IMR-90 (cell line): ENCODE results near the gene ARMH3. TPM values are rescaled to one million over a fixed set of nuclear protein-coding genes. Genes with fewer than 3 reads are reported as not detected.
"Not testable (repeated sequence)": the region's sequence is repeated elsewhere in the genome, so short reads cannot be mapped to it uniquely, and the experiment has no call there.

Experiments used
- ATAC-seq: fragments of 200-7000 bp; cut with Tn5 transposase; 2 replicates; pipeline ENCODE4 v1.9.1; 2020; ENCODE audit warnings: low read depth, mild to moderate bottlenecking, moderate library complexity
- BruUV-seq: library from RNA; stranded (reverse); fragments of 400-500 nt; replicated peaks from 2 replicates; lab custom pipeline; 2021; lab: Mats Ljungman, UMichigan
- CTCF ChIA-PET: fragments of 300-600 bp; formaldehyde crosslinking; extraction: SDS; loops from one replicate; lab custom pipeline; 2021; ENCODE audit warnings: antibody characterized with exemption; lab: Yijun Ruan, JAX
- POLR2A ChIA-PET: fragments of 300-600 bp; sonication (Branson Sonifier 250); formaldehyde crosslinking; loops from one replicate; lab custom pipeline; 2022; ENCODE audit warnings: antibody characterized with exemption; ENCODE audit not compliant: unreplicated experiment; lab: Charles Lee
- DNase-seq: peaks from one replicate; pipeline ENCODE4 v3.0.0; 2013
- H2AFZ ChIP-seq: replicated peaks from 2 replicates; pipeline ENCODE3; 2013; ENCODE audit warnings: low read length, mild to moderate bottlenecking; ENCODE audit not compliant: poor library complexity
- H2AK5ac ChIP-seq: 2 replicates; pipeline ENCODE4 v1.6.1; 2013; ENCODE audit warnings: low read depth, low read length, inconsistent platforms
- H2AK9ac ChIP-seq: replicated peaks from 2 replicates; pipeline ENCODE3; 2013; ENCODE audit warnings: mild to moderate bottlenecking, low read depth, low read length, moderate library complexity; ENCODE audit not compliant: poor library complexity
- H2BK120ac ChIP-seq: 2 replicates; pipeline ENCODE4 v1.6.1; 2013; ENCODE audit warnings: low read depth, low read length, inconsistent platforms
- H2BK15ac ChIP-seq: 3 replicates; pipeline ENCODE4 v1.6.1; 2013; ENCODE audit warnings: low read depth, low read length, inconsistent platforms
- H2BK20ac ChIP-seq: 2 replicates; pipeline ENCODE4 v1.6.1; 2013; ENCODE audit warnings: low read depth, mild to moderate bottlenecking, inconsistent platforms, low read length, moderate library complexity
- H2BK5ac ChIP-seq: 2 replicates; pipeline ENCODE4 v1.6.1; 2013; ENCODE audit warnings: mild to moderate bottlenecking, low read depth, low read length, inconsistent platforms; ENCODE audit not compliant: poor library complexity, severe bottlenecking
- H3K14ac ChIP-seq: replicated peaks from 2 replicates; pipeline ENCODE4 v1.6.1; 2013; ENCODE audit warnings: low read depth, low read length, inconsistent platforms
- H3K18ac ChIP-seq: 2 replicates; pipeline ENCODE4 v1.6.1; 2013; ENCODE audit warnings: low read depth, low read length, control low read depth
- H3K23ac ChIP-seq: 2 replicates; pipeline ENCODE4 v1.6.1; 2013; ENCODE audit warnings: low read depth, low read length, inconsistent platforms
- H3K27ac ChIP-seq: 2 replicates; pipeline ENCODE4 v1.5.1; 2013; ENCODE audit warnings: mild to moderate bottlenecking, control low read depth, low read length; ENCODE audit not compliant: insufficient read depth
- H3K27me3 ChIP-seq: 2 replicates; pipeline ENCODE4 v1.6.1; 2013; ENCODE audit warnings: low read length; ENCODE audit not compliant: control insufficient read depth, insufficient read depth
- H3K36me3 ChIP-seq: 2 replicates; pipeline ENCODE4 v1.6.1; 2013; ENCODE audit warnings: low read length, mixed read lengths; ENCODE audit not compliant: control insufficient read depth, insufficient read depth
- H3K4ac ChIP-seq: 2 replicates; pipeline ENCODE4 v1.6.1; 2013; ENCODE audit warnings: low read depth, low read length, inconsistent platforms
- H3K4me1 ChIP-seq: 2 replicates; pipeline ENCODE4 v1.6.1; 2013; ENCODE audit warnings: low read length, mixed read lengths; ENCODE audit not compliant: control insufficient read depth, insufficient read depth
- H3K4me2 ChIP-seq: 2 replicates; pipeline ENCODE4 v1.6.1; 2013; ENCODE audit warnings: low read depth, mild to moderate bottlenecking, control low read depth, low read length, moderate library complexity
- H3K4me3 ChIP-seq: 2 replicates; pipeline ENCODE4 v1.5.1; 2013; ENCODE audit warnings: low read depth, mild to moderate bottlenecking, control low read depth, low read length, moderate library complexity; ENCODE audit not compliant: insufficient read depth
- H3K56ac ChIP-seq: 2 replicates; pipeline ENCODE4 v1.6.1; 2013; ENCODE audit warnings: low read length, inconsistent platforms; ENCODE audit not compliant: insufficient read depth; ENCODE audit errors: extremely low read depth
- H3K79me1 ChIP-seq, 2 experiments: 2 replicates each; pipeline ENCODE4 v1.6.1; 2013; ENCODE audit warnings: low read length in 2 of 2, inconsistent platforms in 1 of 2, low read depth in 1 of 2
- H3K9ac ChIP-seq: 2 replicates; pipeline ENCODE4 v1.6.1; 2013; ENCODE audit warnings: low read depth, low read length, control low read depth
- H3K9me1 ChIP-seq: 2 replicates; pipeline ENCODE4 v1.6.1; 2013; ENCODE audit warnings: low read length, inconsistent platforms; ENCODE audit not compliant: insufficient read depth
- H3K9me3 ChIP-seq: 2 replicates; pipeline ENCODE4 v1.6.1; 2013; ENCODE audit warnings: low read length; ENCODE audit not compliant: control insufficient read depth, insufficient read depth
- H4K20me1 ChIP-seq: 2 replicates; pipeline ENCODE4 v1.6.1; 2013; ENCODE audit warnings: low read length, inconsistent platforms; ENCODE audit not compliant: insufficient read depth
- H4K5ac ChIP-seq: 2 replicates; pipeline ENCODE4 v1.6.1; 2013; ENCODE audit warnings: mild to moderate bottlenecking, low read depth, low read length, control low read depth
- H4K8ac ChIP-seq, 2 experiments: 2 replicates each; pipeline ENCODE4 v1.6.1; 2013; ENCODE audit warnings: low read depth in 2 of 2, low read length in 2 of 2, control low read depth in 1 of 2, inconsistent platforms in 1 of 2
- H4K91ac ChIP-seq: 2 replicates; pipeline ENCODE4 v1.6.1; 2013; ENCODE audit warnings: low read depth, low read length, inconsistent platforms; ENCODE audit not compliant: insufficient read depth
- WGBS, 2 experiments: methylation state at CpG; one replicate each; pipeline versions ENCODE4 v1.1.5 to v1.1.7; 2013; ENCODE audit warnings: missing lambda C conversion rate in 2 of 2; ENCODE audit not compliant: insufficient read length in 1 of 2; ENCODE audit errors: extremely low coverage in 2 of 2; 5-methylcytosine and 5-hydroxymethylcytosine counted together
- dilution Hi-C: fragments of 300-500 bp; cut with HindIII; formaldehyde crosslinking; loops from one replicate; pipeline ENCODE4 v1.14.3; 2018; ENCODE audit warnings: low sequenced_read_pairs; ENCODE audit not compliant: unreplicated experiment
- in situ Hi-C: fragments of 300-500 bp; cut with MboI; formaldehyde crosslinking; loops from 3 replicates; pipeline ENCODE4 v1.14.3; 2019; ENCODE audit warnings: low sequenced_read_pairs, inconsistent platforms, mixed read lengths
- intact Hi-C: fragments of 100-400 bp; cut with micrococcal nuclease; formaldehyde crosslinking; loops from 2 replicates; pipeline ENCODE4 v1.10.0; 2022
- polyA plus RNA-seq, 3 experiments: library from polyadenylated mRNA; depleted of rRNA; stranded (reverse); fragments of >200 nt; gene quantifications; 2 replicates each; pipeline ENCODE4 v1.2.3, GENCODE V29; 2012; ENCODE audit warnings: low replicate concordance in 1 of 3
- total RNA-seq: library from RNA; depleted of rRNA; stranded (reverse); fragments of >200 nt; gene quantifications from 2 replicates; pipeline ENCODE4 v1.2.3, GENCODE V29; 2012

Gene ARMH3
- total and polyA plus RNA-seq, 2 of the 4 experiments (the other 2 are of a cell fraction) = 12.1 to 13.1 TPM

DNA sequence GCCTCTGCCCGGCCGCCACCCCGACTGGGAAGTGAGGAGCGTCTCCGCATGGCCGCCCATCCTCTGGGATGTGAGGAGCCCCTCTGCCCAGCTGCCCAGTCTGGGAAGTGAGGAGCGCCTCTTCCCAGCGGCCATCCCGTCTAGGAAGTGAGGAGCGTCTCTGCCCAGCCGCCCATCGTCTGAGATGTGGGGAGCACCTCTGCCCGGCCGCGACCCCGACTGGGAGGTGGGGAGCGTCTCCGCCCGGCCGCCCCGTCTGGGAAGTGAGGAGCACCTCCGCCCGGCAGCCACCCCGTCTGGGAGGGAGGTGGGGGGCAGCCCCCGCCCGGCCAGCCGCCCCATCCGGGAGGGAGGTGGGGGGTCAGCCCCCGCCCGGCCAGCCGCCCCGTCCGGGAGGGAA is 20.2 kb downstream of the ARMH3 start:
- Histone ChIP-seq H4K20me1 (peaks cover 17% of the 10 kb centered on the region), H3K79me1 (peaks cover 12 to 23% of the 10 kb centered on the region in 2 experiments; a peak in 3 of 4 replicates)
- H3K36me3 ChIP-seq, ATAC-seq, H3K4me2 ChIP-seq, H2BK20ac ChIP-seq, CTCF ChIA-PET, BruUV-seq, H3K14ac ChIP-seq, H3K9me1 ChIP-seq, H3K56ac ChIP-seq, intact Hi-C loops, H3K9me3 ChIP-seq, H2AK9ac ChIP-seq, H3K4me1 ChIP-seq, H3K9ac ChIP-seq, H4K5ac ChIP-seq, H4K8ac ChIP-seq, H3K4ac ChIP-seq, DNase-seq, H2BK15ac ChIP-seq, in situ Hi-C loops, H3K23ac ChIP-seq, H2AK5ac ChIP-seq, H3K27ac ChIP-seq, H3K4me3 ChIP-seq, H3K18ac ChIP-seq, POLR2A ChIA-PET, H2BK5ac ChIP-seq, H3K27me3 ChIP-seq, H2BK120ac ChIP-seq, H2AFZ ChIP-seq, dilution Hi-C loops, H4K91ac ChIP-seq: not testable (repeated sequence)
- WGBS, 2 experiments = 98% methylated on average over 8 of the region's 33 CpGs; no CpG with 5 or more reads in 1 of the 2 experiments
